ENCODE results near the gene BRD3OS. TPM values are rescaled to one million over a fixed set of nuclear protein-coding genes. Genes with fewer than 3 reads are reported as not detected.

BRD3OS gene
- total RNA-seq, 1 experiment from 2014 or later: 13.5 TPM

DNA sequence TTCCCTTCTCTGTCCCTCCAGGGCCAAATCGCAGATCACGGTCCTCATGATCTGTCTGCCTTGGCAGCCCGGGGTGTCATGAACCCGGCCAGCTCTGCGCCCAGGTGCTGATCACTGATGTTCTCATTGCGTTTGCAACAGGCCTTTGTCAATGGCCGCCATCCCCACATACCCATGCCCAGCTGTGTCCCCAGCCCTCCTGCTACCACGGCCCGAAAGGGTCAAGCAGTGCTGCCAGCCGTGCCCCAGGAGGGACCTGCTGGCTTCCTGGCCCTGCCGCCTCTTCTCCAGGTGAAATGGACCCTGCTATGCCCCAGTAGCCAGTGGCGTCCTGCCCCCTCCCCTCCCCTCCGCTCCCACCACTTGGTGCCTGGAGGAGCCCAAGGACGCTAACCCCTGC lies 20.4 kb upstream of the BRD3OS start:
- CTCF ChIA-PET: no interaction called here
- Histone ChIP-seq H3K27me3 (replicated peaks; ENCODE audit: insufficient read depth, low read depth, low read length, poor library complexity) (no peaks in the 10 kb centered on the region), H3K27ac (ENCODE audit: low read depth, low read length, poor library complexity, severe bottlenecking) (no peak overlapping the region), H3K4me1 (ENCODE audit: insufficient read depth, low read length, poor library complexity, severe bottlenecking) (no peaks in the 10 kb centered on the region), H3K4me3 (ENCODE audit: low read depth, low read length, poor library complexity, severe bottlenecking) (no peak overlapping the region), H3K36me3 (ENCODE audit: insufficient read depth, low read length, poor library complexity, severe bottlenecking) (no peaks in the 10 kb centered on the region), H3K9me3 (ENCODE audit: low read depth, low read length, poor library complexity, severe bottlenecking) (no peaks in the 10 kb centered on the region)
- no peak for TF ChIP-seq CTCF (conservative IDR thresholded peaks at IDR 0.05; ENCODE audit: low read depth, low read length)
- no peak for TF ChIP-seq EZH2 (IDR thresholded peaks at IDR 0.05; ENCODE audit: borderline replicate concordance, low read depth, low read length, poor library complexity, severe bottlenecking)
- intact Hi-C loops (cut with micrococcal nuclease; ENCODE audit: unreplicated experiment): no loop called here
- POLR2A ChIA-PET (ENCODE audit: low non-redundant PET): no interaction called here
- DNase-seq (ENCODE audit: low spot score): no peak
- BruUV-seq (replicated peaks): no TSS peak

DNA sequence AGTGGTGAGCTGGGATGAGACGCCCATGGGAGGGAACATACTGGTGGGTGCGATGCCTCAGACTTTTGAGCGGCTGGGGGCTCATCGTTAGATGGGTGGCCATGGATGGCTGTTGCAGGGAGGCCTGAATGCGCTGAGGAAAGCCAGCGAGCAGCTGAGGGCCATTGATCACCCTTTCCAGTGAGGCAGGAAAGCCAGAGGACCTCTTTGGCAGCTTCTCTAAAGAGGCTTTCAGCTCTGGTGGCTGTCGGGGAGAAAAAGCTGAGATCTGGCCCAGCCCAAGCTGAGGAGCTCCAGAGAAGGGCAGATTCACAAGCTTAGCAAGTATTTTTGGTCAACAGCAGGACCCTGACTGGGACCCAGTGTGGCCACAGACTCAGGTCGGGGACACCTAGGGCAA lies 19.9 kb upstream of the BRD3OS start:
- ChIA-PET POLR2A (ENCODE audit: low non-redundant PET) (no interaction called here), CTCF (no interaction called here)
- Histone ChIP-seq H3K27ac (ENCODE audit: low read depth, low read length, poor library complexity, severe bottlenecking) (no peak overlapping the region), H3K4me3 (ENCODE audit: low read depth, low read length, poor library complexity, severe bottlenecking) (no peak overlapping the region), H3K9me3 (ENCODE audit: low read depth, low read length, poor library complexity, severe bottlenecking) (no peaks in the 10 kb centered on the region), H3K36me3 (ENCODE audit: insufficient read depth, low read length, poor library complexity, severe bottlenecking) (no peaks in the 10 kb centered on the region), H3K4me1 (ENCODE audit: insufficient read depth, low read length, poor library complexity, severe bottlenecking) (no peaks in the 10 kb centered on the region), H3K27me3 (replicated peaks; ENCODE audit: insufficient read depth, low read depth, low read length, poor library complexity) (no peaks in the 10 kb centered on the region)
- no peak for DNase-seq (ENCODE audit: low spot score)
- intact Hi-C loops (cut with micrococcal nuclease; ENCODE audit: unreplicated experiment): no loop called here
- no peak for TF ChIP-seq EZH2 (IDR thresholded peaks at IDR 0.05; ENCODE audit: borderline replicate concordance, low read depth, low read length, poor library complexity, severe bottlenecking)
- no peak for TF ChIP-seq CTCF (conservative IDR thresholded peaks at IDR 0.05; ENCODE audit: low read depth, low read length)
- no TSS peak for BruUV-seq (replicated peaks)

GRCh38 chr9:134007150-134007549 lies 18.1 kb upstream of the BRD3OS start:
- DNase-seq (ENCODE audit: low spot score): no peak
- Histone ChIP-seq H3K4me1 (ENCODE audit: insufficient read depth, low read length, poor library complexity, severe bottlenecking) (no peaks in the 10 kb centered on the region), H3K36me3 (ENCODE audit: insufficient read depth, low read length, poor library complexity, severe bottlenecking) (no peaks in the 10 kb centered on the region), H3K27me3 (replicated peaks; ENCODE audit: insufficient read depth, low read depth, low read length, poor library complexity) (no peaks in the 10 kb centered on the region), H3K9me3 (ENCODE audit: low read depth, low read length, poor library complexity, severe bottlenecking) (no peaks in the 10 kb centered on the region), H3K27ac (ENCODE audit: low read depth, low read length, poor library complexity, severe bottlenecking) (no peak overlapping the region), H3K4me3 (ENCODE audit: low read depth, low read length, poor library complexity, severe bottlenecking) (no peak overlapping the region)
- intact Hi-C loops (cut with micrococcal nuclease; ENCODE audit: unreplicated experiment): no loop called here
- no peak for TF ChIP-seq EZH2 (IDR thresholded peaks at IDR 0.05; ENCODE audit: borderline replicate concordance, low read depth, low read length, poor library complexity, severe bottlenecking)
- TF ChIP-seq CTCF (conservative IDR thresholded peaks at IDR 0.05; ENCODE audit: low read depth, low read length): no peak
- BruUV-seq (replicated peaks): no TSS peak
- ChIA-PET POLR2A (ENCODE audit: low non-redundant PET) (no interaction called here), CTCF (no interaction called here)
